BLaER1 treated with 17β-estradiol and CSF1 and Interleukin-3, amounts not matched to agents 10 nM and 100 nM (cell line): ENCODE data around the gene GRM7.

Experiments used
- H3K27ac ChIP-seq, 11 experiments: shearing (Covaris generic); formaldehyde crosslinking; 2 replicates each; pipeline ENCODE4 v1.8.1; 2022
- H3K27me3 ChIP-seq, 11 experiments: shearing (Covaris generic); formaldehyde crosslinking; 2 replicates each; pipeline ENCODE4 v1.8.1; 2022
- H3K36me3 ChIP-seq, 11 experiments: shearing (Covaris generic); formaldehyde crosslinking; 2 replicates each; pipeline ENCODE4 v1.8.1; 2022
- H3K4me1 ChIP-seq, 10 experiments: shearing (Covaris generic); formaldehyde crosslinking; 2 replicates each; pipeline ENCODE4 v1.8.1; 2022
- H3K4me2 ChIP-seq, 11 experiments: shearing (Covaris generic); formaldehyde crosslinking; 2 replicates each; pipeline ENCODE4 v1.8.1; 2022
- H3K4me3 ChIP-seq, 10 experiments: shearing (Covaris generic); formaldehyde crosslinking; 2 replicates each; pipeline ENCODE4 v1.8.1; 2022
- H3K9ac ChIP-seq, 11 experiments: shearing (Covaris generic); formaldehyde crosslinking; 2 replicates each; pipeline ENCODE4 v1.8.1; 2022
- H3K9me3 ChIP-seq, 11 experiments: shearing (Covaris generic); formaldehyde crosslinking; replicated peaks in 1 of 11; 2 replicates each; pipeline ENCODE4 v1.8.1; 2022
- H4K20me1 ChIP-seq, 11 experiments: shearing (Covaris generic); formaldehyde crosslinking; 2 replicates each; pipeline ENCODE4 v1.8.1; 2022
- Cebpa-rat ChIP-seq, 11 experiments: shearing (Covaris generic); IDR thresholded peaks; 2 replicates each; pipeline ENCODE4 v1.8.1; 2022

The GRM7 gene

GRCh38 chr3:7728566-7729519 is 867.9 kb downstream of the GRM7 start:
- H3K9me3 ChIP-seq = no peaks in the 10 kb centered on the region
- no peak overlapping the region for H3K4me3 ChIP-seq
- TF ChIP-seq Cebpa-rat (IDR thresholded peaks at IDR 0.05) = no peak
- no peaks in the 10 kb centered on the region for H3K27me3 ChIP-seq
- no peak overlapping the region for H3K27ac ChIP-seq
- H3K4me2 ChIP-seq = no peak overlapping the region
- no peak overlapping the region for H3K9ac ChIP-seq
- H4K20me1 ChIP-seq = no peaks in the 10 kb centered on the region
- no peaks in the 10 kb centered on the region for H3K36me3 ChIP-seq
- no peaks in the 10 kb centered on the region for H3K4me1 ChIP-seq

GRCh38 chr3:7733933-7734332 is 873.0 kb downstream of the GRM7 start:
- H3K27me3 ChIP-seq = no peaks in the 10 kb centered on the region
- H3K4me3 ChIP-seq = no peak overlapping the region
- H3K4me2 ChIP-seq = no peak overlapping the region
- H3K9me3 ChIP-seq = no peaks in the 10 kb centered on the region
- no peak overlapping the region for H3K27ac ChIP-seq
- TF ChIP-seq Cebpa-rat (IDR thresholded peaks at IDR 0.05) = no peak
- H3K4me1 ChIP-seq = no peaks in the 10 kb centered on the region
- no peaks in the 10 kb centered on the region for H4K20me1 ChIP-seq
- H3K9ac ChIP-seq = no peak overlapping the region
- H3K36me3 ChIP-seq = no peaks in the 10 kb centered on the region

- H4K20me1 ChIP-seq = no peaks in the 10 kb centered on the region
- H3K4me2 ChIP-seq = no peak overlapping the region
- no peak overlapping the region for H3K9ac ChIP-seq
- no peaks in the 10 kb centered on the region for H3K36me3 ChIP-seq
- H3K9me3 ChIP-seq = no peaks in the 10 kb centered on the region
- no peak overlapping the region for H3K4me3 ChIP-seq
- H3K27me3 ChIP-seq = no peaks in the 10 kb centered on the region
- no peak overlapping the region for H3K27ac ChIP-seq
- TF ChIP-seq Cebpa-rat (IDR thresholded peaks at IDR 0.05) = no peak
- H3K4me1 ChIP-seq = no peaks in the 10 kb centered on the region
These were observed 873.5 kb downstream of the GRM7 start for GRCh38 chr3:7734456-7734855.

- no peak overlapping the region for H3K4me3 ChIP-seq
- TF ChIP-seq Cebpa-rat (IDR thresholded peaks at IDR 0.05) = peak in 2 of 11 experiments; percentile 37 to 65; a peak in 3 of 22 replicates
- H3K27me3 ChIP-seq = no peaks in the 10 kb centered on the region
- no peak overlapping the region for H3K9ac ChIP-seq
- H3K9me3 ChIP-seq = no peaks in the 10 kb centered on the region
- no peaks in the 10 kb centered on the region for H3K4me1 ChIP-seq
- no peak overlapping the region for H3K27ac ChIP-seq
- H3K36me3 ChIP-seq = no peaks in the 10 kb centered on the region
- no peaks in the 10 kb centered on the region for H4K20me1 ChIP-seq
- no peak overlapping the region for H3K4me2 ChIP-seq
These were observed 876.3 kb downstream of the GRM7 start for GRCh38 chr3:7737263-7737662.

GRCh38 chr3:7739754-7740153 is 878.8 kb downstream of the GRM7 start:
- Histone ChIP-seq H4K20me1 (no peaks in the 10 kb centered on the region), H3K4me1 (peaks cover 0 to 6% (median 0%) of the 10 kb centered on the region in 10 experiments; a peak in 1 of 20 replicates), H3K4me3 (no peak overlapping the region), H3K9ac (no peak overlapping the region), H3K9me3 (no peaks in the 10 kb centered on the region), H3K27me3 (no peaks in the 10 kb centered on the region), H3K36me3 (no peaks in the 10 kb centered on the region), H3K4me2 (no peak overlapping the region), H3K27ac (no peak overlapping the region)
- TF ChIP-seq Cebpa-rat (IDR thresholded peaks at IDR 0.05) = no peak

- no peaks in the 10 kb centered on the region for H3K9me3 ChIP-seq
- H3K4me1 ChIP-seq = peaks cover 0 to 6% (median 0%) of the 10 kb centered on the region in 10 experiments; a peak in 1 of 20 replicates
- TF ChIP-seq Cebpa-rat (IDR thresholded peaks at IDR 0.05) = no peak
- H3K27ac ChIP-seq = no peak overlapping the region
- H3K9ac ChIP-seq = no peak overlapping the region
- H4K20me1 ChIP-seq = no peaks in the 10 kb centered on the region
- no peak overlapping the region for H3K4me3 ChIP-seq
- H3K4me2 ChIP-seq = no peak overlapping the region
- H3K27me3 ChIP-seq = no peaks in the 10 kb centered on the region
- H3K36me3 ChIP-seq = no peaks in the 10 kb centered on the region
These were observed 879.5 kb downstream of the GRM7 start for GRCh38 chr3:7740458-7740857.

- Histone ChIP-seq H3K4me2 (no peak overlapping the region), H3K27me3 (no peaks in the 10 kb centered on the region), H3K9ac (no peak overlapping the region), H3K36me3 (no peaks in the 10 kb centered on the region), H3K9me3 (no peaks in the 10 kb centered on the region), H3K4me1 (peaks cover 0 to 6% (median 0%) of the 10 kb centered on the region in 10 experiments; a peak in 1 of 20 replicates), H4K20me1 (no peaks in the 10 kb centered on the region), H3K27ac (no peak overlapping the region), H3K4me3 (no peak overlapping the region)
- no peak for TF ChIP-seq Cebpa-rat (IDR thresholded peaks at IDR 0.05)
These were observed 883.9 kb downstream of the GRM7 start for GRCh38 chr3:7744850-7745249.

GRCh38 chr3:7745711-7746110 is 884.8 kb downstream of the GRM7 start:
- TF ChIP-seq Cebpa-rat (IDR thresholded peaks at IDR 0.05) = no peak
- peaks cover 0 to 6% (median 0%) of the 10 kb centered on the region in 10 experiments; a peak in 1 of 20 replicates for H3K4me1 ChIP-seq
- H3K9me3 ChIP-seq = no peaks in the 10 kb centered on the region
- no peaks in the 10 kb centered on the region for H3K27me3 ChIP-seq
- H3K4me3 ChIP-seq = no peak overlapping the region
- H4K20me1 ChIP-seq = no peaks in the 10 kb centered on the region
- H3K4me2 ChIP-seq = no peak overlapping the region
- no peaks in the 10 kb centered on the region for H3K36me3 ChIP-seq
- no peak overlapping the region for H3K9ac ChIP-seq
- H3K27ac ChIP-seq = no peak overlapping the region

- H3K27ac ChIP-seq = no peak overlapping the region
- H3K9ac ChIP-seq = no peak overlapping the region
- no peaks in the 10 kb centered on the region for H3K9me3 ChIP-seq
- no peak for TF ChIP-seq Cebpa-rat (IDR thresholded peaks at IDR 0.05)
- H3K27me3 ChIP-seq = no peaks in the 10 kb centered on the region
- H3K36me3 ChIP-seq = no peaks in the 10 kb centered on the region
- no peak overlapping the region for H3K4me3 ChIP-seq
- H4K20me1 ChIP-seq = no peaks in the 10 kb centered on the region
- H3K4me1 ChIP-seq = no peaks in the 10 kb centered on the region
- H3K4me2 ChIP-seq = no peak overlapping the region
These were observed 889.2 kb downstream of the GRM7 start for GRCh38 chr3:7749931-7750695.
